NCI-H1048 (cell line): ENCODE data around the gene EVC2.
A peak's percentile ranks its signal among the peaks of the same experiment; 100 is the strongest.

ENCODE experiments used
- DNase-seq: peaks from one replicate; lab custom pipeline; 2025; lab: John Stamatoyannopoulos, UW

Gene EVC2

GRCh38 chr4:5713861-5714260, 5.5 kb upstream of the EVC2 start:
- no peak for DNase-seq

DNA sequence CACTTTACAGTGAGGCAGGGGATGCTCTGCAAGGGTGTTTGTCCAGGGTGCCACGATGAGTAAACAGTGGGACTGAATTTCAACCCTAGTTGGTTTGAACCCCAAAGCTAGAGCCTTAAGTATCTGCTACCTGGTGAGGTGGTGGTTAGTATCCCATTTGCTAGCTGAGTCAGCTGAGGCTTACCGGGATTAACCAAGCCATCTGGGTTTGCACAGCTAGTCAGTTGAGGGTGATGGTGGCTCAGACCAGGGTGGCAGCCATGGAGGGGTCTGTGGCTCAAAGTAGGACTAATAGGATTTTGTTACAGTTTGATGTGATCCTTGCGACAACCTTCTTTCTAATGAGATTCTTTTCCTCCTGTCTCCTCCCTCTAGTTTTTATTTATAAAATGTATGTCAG, 4.6 kb upstream of the EVC2 start:
- no peak for DNase-seq

- no peak for DNase-seq
Observed at GRCh38 chr4:5712517-5712916, 4.2 kb upstream of the EVC2 start.

DNA sequence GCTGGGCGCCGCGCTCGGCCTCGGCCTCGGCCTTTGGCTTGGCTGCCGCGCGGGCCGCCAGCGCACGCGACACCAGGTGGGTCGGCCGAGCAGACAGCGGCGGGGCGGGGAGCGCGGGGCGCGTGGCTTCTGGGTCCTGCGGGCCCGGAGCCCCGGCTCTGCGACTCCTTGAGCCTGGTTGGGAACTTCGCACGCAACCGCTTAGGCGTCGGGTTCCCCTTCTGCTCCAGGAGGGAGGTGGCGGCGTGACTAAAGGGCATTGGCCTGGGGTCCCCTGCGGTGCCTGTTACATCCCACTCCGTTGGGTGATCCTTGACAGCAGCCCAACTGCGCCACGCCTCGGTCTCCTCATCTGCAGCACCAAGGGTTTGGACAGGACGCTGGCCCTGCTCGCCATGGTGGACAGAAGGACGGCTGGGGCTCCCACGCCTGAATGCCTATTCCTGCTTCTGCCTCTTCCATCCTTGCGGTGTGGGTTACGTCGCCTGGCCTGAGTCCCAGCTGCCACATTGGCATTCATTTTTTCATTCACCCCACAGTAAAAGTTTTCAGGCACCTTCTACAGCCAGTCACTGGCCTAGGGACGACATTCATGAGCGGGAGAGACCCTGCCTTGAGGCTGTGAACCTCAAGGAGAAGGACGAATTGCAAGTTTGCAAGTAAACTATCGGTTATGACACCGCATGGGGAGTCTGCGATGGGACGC, 3.3 kb upstream of the EVC2 start:
- DNase-seq: no peak

GRCh38 chr4:5710961-5711478, 2.7 kb upstream of the EVC2 start, which contains the start of gene EVC:
Gene EVC, plus strand, starts transcription at chr4:5711201. Its CDS starts 180 bp downstream, at chr4:5711381.
- DNase-seq: peak; percentile 22

- DNase-seq: no peak
Observed at GRCh38 chr4:5710065-5710960, 2.0 kb upstream of the EVC2 start.

- no peak for DNase-seq
Observed at GRCh38 chr4:5709207-5709575, 832 bp upstream of the EVC2 start.

DNA sequence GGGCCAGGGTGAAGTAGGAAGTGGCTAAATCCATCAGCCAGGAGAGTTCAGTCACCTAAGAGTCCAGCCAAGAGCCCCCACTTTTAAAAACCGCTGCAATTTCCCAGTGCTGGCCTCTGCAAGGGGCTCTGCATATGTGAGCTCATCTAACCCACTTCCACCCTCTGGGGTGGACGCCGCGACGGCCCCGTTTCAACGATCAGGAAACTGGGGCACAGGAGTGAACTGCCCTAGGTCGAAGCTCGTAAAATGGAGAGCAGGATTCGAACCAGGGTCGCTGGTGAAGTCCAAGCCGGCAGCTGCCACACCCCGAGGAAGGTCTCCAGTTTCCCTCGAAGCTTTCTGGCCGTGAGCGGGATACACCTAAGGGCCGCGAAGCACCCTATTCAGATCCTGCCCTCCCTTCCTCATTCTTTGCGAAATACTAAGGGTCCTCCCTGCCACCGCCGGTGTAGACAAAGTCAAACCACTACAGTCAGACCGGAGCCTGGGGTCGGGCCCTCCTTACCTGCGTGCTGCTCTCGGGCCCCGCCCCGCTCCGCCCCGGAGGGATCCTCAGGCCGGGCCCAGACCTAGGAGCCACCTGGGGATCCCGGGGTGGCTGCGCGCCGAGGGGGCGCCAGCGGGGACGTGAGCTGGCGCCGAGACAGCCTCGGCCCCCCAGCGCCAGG, 446 bp downstream of the EVC2 start:
- DNase-seq: no peak

GRCh38 chr4:5707366-5707765, 993 bp downstream of the EVC2 start:
- no peak for DNase-seq

DNA sequence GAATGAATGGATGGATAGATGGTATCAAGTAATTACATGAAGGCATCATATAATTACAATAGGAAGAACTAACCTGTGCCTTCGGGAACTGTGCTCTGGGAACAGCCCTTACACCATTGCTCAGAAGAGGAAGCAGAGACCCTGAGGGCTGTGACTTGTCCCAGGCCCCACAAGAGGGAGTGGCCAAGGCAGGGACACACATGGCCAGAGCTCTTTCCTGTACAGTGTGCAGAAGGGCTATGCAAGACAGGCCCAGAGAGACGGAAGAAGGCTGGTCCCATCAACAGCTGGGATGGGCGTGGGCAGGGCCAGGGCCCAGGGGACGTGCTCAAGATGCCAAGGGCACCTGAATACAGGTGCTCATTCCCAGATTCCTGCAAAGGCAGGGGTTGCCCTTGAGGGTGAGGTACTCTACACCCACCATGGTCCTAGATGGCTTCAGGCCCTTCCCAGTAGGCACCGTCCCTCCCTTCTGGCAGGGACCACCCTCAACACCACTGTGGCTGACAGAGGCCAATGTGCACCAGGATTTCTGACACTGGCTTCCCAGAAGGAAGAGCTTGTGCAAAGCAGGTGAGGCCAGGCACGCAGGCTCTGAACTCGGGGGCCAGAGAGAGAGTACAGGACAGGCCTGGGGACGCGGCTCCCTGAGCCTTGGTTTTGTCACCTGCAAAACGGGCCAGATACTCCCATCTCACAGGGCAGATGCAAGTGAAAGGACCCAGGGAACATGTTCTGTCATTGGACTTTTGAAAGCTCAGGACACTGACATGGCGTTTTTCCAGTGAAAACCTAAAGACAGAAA, 1.7 kb downstream of the EVC2 start:
- no peak for DNase-seq

DNA sequence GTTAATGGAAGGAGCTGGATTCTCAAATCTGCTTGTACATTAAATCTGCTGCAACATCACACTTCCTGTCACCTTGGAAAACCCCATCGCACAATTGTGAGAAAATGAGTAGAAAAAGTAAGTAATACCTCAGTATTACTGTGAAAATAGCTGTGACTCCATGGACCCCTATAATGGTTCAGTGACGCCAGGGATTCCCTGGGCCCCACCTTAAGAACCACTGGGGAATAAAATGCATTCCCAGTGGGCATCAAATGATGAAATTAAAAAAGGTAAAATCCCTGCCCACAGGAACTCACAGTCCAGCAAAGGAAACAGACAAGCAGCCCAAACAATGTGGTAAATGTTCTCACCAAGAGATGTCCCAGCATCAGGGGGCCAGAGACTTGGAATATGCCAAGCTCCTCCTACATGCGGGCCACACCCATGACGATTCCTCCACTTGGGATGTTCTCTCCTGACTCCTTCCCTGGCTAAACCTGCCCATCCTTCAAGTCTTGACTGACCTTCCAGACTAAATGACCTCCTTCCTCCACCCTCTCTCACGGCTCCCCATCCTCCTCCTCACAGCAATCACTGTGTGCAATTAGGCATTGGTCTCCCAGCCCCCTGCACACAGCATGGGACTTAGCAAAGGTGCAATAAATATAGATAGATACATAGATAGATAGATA, 2.6 kb downstream of the EVC2 start:
- DNase-seq: no peak

DNA sequence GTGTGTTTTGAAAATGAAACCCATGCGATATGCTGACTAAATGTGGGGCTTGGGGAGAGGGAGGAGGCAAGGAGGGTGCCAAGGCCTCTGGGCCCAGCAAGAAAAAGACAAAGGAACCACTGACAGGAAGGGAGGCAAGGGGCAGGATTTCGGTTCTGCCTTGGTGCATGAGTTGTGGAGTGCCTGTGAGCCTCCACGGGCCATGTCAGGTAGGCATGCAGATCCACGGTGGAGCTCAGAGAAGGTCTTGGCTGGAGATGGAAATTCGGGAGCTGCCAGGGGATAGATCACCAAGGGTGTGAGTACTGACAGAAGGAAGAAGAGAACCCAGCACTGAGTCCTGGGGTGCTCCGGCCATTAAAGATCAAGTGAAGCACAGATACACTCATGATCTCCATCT, 4.1 kb downstream of the EVC2 start:
- no peak for DNase-seq

DNA sequence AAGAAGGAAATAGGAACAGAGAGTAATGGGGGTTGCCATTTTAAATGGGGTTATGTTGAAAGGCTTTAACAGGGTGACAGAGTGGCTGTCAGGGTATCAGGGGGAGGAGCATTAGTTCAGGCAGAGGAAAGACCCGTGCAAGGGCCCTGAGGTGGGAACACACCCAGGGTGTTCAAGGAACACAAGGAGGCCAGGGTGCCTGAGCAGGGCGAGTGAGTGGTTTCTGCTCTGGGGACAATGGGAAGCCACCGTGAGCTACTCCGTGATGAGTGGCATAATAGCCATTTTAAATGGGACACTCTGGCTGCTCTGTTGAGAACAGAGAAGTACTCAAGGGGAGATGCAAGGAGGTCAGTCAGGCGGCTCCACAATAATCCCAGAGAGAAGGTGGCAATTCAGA, 4.5 kb downstream of the EVC2 start:
- DNase-seq: no peak

GRCh38 chr4:5701971-5702370, 6.4 kb downstream of the EVC2 start:
- no peak for DNase-seq

DNA sequence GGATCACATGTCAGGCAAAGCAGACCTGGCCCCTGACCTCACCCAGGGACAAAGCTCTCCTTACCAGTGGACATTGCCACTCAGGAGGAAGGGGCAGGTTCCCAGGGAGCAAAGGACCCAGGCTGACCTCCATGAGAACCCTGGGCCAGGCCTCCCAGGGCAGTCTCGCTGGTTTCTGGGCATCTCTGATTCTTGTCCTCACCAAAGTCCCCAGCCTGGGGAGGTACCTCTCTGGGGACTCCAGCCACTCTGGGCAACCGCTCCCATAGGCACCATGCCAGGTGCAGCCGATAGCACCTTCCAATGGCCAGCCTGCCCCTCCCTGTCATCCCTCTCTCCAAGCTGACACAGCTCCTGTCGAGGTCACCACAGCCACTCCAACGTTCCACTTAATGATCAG, 7.9 kb downstream of the EVC2 start:
- DNase-seq: no peak

DNA sequence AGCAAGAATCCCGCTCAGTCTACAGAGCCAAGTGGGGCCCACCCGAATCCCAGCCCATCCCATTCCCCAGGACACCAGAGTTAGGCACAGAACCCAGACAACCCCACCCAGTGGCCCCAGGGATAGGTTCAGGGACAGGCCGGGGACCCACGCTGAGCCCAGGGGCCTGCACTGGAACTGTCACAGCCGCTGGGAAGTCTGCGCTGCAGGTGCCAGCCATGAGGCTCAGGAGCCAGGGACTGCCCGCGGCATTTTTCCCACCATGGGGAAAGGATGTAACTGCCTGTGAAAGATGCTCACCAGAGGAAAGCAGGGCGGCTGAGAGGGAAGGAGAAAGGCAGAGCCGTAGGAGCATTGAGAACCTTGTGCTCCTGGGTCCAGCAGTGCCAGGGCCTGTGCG, 12.0 kb downstream of the EVC2 start:
- no peak for DNase-seq

DNA sequence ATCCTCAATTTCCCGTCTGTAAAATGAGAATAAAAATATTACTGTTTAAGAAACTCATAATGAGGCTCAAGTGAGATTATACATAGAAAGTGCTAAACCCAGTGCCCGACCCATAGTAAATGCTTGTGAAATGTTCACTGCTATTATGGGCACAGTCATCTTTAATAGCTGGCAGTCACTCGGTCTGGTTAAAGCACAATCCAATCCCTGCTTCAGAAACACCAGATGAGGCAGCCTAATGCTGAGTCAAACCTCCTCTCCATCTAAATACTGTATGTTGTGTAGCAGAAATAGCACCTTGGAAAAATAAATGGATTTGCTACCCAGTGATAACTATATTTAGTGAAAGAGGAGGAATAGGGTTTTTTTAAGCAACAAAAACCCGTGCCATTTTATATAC, 14.5 kb downstream of the EVC2 start:
- DNase-seq: no peak

DNA sequence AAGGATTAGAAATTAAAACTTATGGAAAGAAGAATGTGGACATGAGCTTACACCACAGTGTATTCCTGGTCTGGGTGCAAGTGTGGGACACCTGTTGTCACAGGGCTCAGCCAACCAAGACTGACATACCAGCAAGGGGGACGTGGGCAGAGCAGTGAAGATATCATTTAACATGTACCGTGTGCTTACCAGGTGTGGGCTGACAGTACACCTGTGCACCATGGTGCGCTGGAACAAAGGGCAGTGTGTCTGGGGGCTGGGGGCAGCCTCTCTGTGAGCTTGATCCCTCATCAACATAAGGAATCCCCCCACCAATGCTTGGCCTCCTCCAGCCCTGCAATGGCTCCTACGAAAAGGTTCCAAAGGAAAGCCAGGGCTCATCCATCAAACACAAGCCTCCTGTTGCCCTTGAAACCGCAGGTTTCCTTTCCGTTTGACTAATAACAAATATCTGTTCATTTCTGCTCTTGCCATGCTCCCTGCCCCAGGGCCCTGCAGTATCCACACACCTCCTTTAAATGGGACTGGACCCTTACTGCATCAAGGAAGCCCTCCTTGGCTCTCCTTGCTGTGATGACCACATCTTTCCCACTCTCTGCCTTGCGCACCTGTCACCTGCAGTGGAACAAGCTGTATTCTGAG, 16.7 kb downstream of the EVC2 start:
- DNase-seq: no peak

DNA sequence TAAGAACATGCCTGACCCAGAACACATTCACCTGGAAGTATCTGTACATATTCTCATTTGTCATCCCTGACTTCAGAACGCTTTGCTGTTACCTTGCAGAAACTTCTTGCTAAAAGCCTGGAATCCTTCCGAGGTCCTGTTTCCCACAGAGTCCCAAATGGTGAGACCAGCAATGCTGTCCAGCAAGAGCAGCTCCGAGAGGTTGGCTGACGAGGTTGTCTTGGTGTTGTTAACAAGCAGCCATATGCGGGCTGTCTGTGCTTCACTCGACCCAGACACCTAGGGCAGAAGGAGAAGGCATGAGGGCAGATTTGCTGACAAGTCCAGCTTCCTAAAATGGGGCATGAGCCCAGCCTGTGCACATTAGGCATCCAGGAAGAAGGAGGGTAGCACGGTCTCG, 19.3 kb downstream of the EVC2 start:
- no peak for DNase-seq

DNA sequence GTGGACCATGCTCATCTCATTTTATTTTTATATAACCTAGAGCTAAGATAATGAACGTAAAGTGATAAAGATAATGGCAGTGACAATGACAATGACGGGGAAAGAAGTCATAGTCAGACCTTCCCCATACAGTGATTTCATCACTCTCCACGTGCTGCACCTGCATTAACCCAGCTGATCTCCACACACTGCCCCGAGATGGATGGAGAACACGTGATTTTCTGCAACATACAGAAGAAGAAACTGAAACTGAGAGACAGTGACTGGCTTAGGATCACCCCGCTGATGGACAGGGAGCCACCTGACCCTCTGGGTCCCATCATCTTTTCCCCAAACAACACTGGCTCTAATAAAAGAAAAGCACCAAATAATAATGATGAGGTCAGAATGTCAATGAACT, 22.0 kb downstream of the EVC2 start:
- no peak for DNase-seq

DNA sequence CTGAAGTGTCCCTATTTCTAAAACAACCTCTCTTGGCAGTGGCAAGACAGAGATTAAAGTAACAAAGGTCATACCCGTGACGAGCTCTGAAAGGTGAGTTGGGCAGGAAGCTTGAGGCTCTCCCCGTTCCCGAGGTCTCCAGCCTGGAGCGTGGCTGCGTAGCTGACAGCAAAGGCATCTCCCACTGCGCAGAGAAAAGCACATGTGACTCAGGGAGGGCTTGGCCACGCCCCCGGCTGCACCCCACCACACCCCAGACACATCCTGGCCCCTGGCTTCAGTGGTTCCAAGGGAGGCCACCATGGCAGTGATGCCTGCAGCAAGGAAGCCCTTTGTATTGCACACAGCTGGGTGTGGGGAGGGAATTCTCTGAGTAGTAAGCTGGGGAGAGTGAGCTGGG, 23.1 kb downstream of the EVC2 start:
- no peak for DNase-seq
